Esophagus squamous epithelium (tissue), 4 donors: ENCODE data around the gene PRSS57.

ENCODE experiments used
- CTCF ChIP-seq, 6 experiments: fragments of 450-650 bp in 4 of 6; fragments of 200-600 bp in 2 of 6; sonication (generic) in 2 of 6; IDR thresholded peaks; one replicate each; pipeline ENCODE4 v1.5.1; 2016 to 2019; ENCODE audit warnings: antibody characterized with exemption in 6 of 6, mild to moderate bottlenecking in 4 of 6, moderate library complexity in 4 of 6
- POLR2A ChIP-seq, 4 donors: fragments of 450-650 bp; IDR thresholded peaks; one replicate each; pipeline ENCODE4 v1.6.1; 2017; ENCODE audit warnings: antibody characterized with exemption in 4 of 4, mild to moderate bottlenecking in 4 of 4, moderate library complexity in 3 of 4

- no peak for TF ChIP-seq CTCF (IDR thresholded peaks at IDR 0.05)
- no peak for TF ChIP-seq POLR2A (IDR thresholded peaks at IDR 0.05)
Observed at GRCh38 chr19:715347-715746, 20.1 kb upstream of the PRSS57 start.
